GM23338 (cell line): Measurements from ENCODE around the gene SGCB. TPM values are rescaled to one million over a fixed set of nuclear protein-coding genes. Genes with fewer than 3 reads are reported as not detected.

Source experiments
- ATAC-seq: fragments of 200-7000 bp; cut with Tn5 transposase; 3 replicates; pipeline ENCODE4 v1.9.1; 2020
- DNase-seq: peaks from one replicate; pipeline ENCODE4 v3.0.0-alpha.2; 2015; ENCODE audit warnings: low spot score
- H2AFZ ChIP-seq: fragments of 200-600 bp; sonication (generic); 2 replicates; pipeline ENCODE4 v1.8.0; 2016; ENCODE audit warnings: antibody characterized with exemption, mild to moderate bottlenecking, moderate library complexity
- H3F3A ChIP-seq: fragments of 200-600 bp; sonication (generic); replicated peaks from 2 replicates; pipeline ENCODE4 v1.8.0; 2017; ENCODE audit warnings: antibody characterized with exemption, mixed run types, low read depth
- H3K27ac ChIP-seq: fragments of 200-600 bp; sonication (generic); 2 replicates; pipeline ENCODE4 v1.6.1; 2016; ENCODE audit warnings: low read depth
- H3K27me3 ChIP-seq: fragments of 200-600 bp; sonication (generic); 2 replicates; pipeline ENCODE4 v1.8.0; 2016; ENCODE audit warnings: mild to moderate bottlenecking, mixed run types, moderate library complexity; ENCODE audit not compliant: insufficient read depth
- H3K36me3 ChIP-seq: fragments of 200-600 bp; sonication (generic); 2 replicates; pipeline ENCODE4 v1.8.0; 2016; ENCODE audit warnings: mild to moderate bottlenecking; ENCODE audit not compliant: insufficient read depth
- H3K4me1 ChIP-seq: fragments of 200-600 bp; sonication (generic); 2 replicates; pipeline ENCODE4 v1.8.0; 2016; ENCODE audit warnings: mild to moderate bottlenecking, moderate library complexity; ENCODE audit not compliant: insufficient read depth
- H3K4me2 ChIP-seq: fragments of 200-600 bp; sonication (generic); 2 replicates; pipeline ENCODE4 v1.7.1; 2017; ENCODE audit warnings: mixed run types
- H3K4me3 ChIP-seq: fragments of 200-600 bp; sonication (generic); 2 replicates; pipeline ENCODE4 v1.6.1; 2016; ENCODE audit warnings: mixed run types
- H3K79me2 ChIP-seq: fragments of 200-600 bp; sonication (generic); replicated peaks from 2 replicates; pipeline ENCODE4 v1.8.0; 2017; ENCODE audit warnings: mild to moderate bottlenecking; ENCODE audit not compliant: insufficient read depth
- H3K9me2 ChIP-seq: fragments of 200-600 bp; sonication (generic); 2 replicates; pipeline ENCODE4 v1.8.0; 2017; ENCODE audit not compliant: insufficient read depth
- H4K20me1 ChIP-seq: fragments of 200-600 bp; sonication (generic); replicated peaks from 2 replicates; pipeline ENCODE4 v1.8.0; 2017; ENCODE audit warnings: mild to moderate bottlenecking; ENCODE audit not compliant: insufficient read depth
- H3K27ac Mint-ChIP-seq: 2 replicates; pipeline ENCODE4 v1.8.0; 2020; ENCODE audit warnings: inconsistent platforms, mild to moderate bottlenecking, moderate library complexity, mixed read lengths
- H3K27me3 Mint-ChIP-seq: 3 replicates; pipeline ENCODE4 v1.8.0; 2022; ENCODE audit warnings: low read depth, mild to moderate bottlenecking, moderate library complexity, mixed read lengths, inconsistent platforms; ENCODE audit not compliant: insufficient read depth, poor library complexity
- H3K36me3 Mint-ChIP-seq: 3 replicates; pipeline ENCODE4 v1.8.0; 2021; ENCODE audit warnings: low read depth, mild to moderate bottlenecking, inconsistent platforms, moderate library complexity, mixed read lengths
- H3K4me1 Mint-ChIP-seq: 3 replicates; pipeline ENCODE4 v1.8.0; 2020; ENCODE audit warnings: mild to moderate bottlenecking, inconsistent platforms, mixed read lengths
- H3K4me3 Mint-ChIP-seq: 3 replicates; pipeline ENCODE4 v1.8.0; 2021; ENCODE audit warnings: moderate library complexity, mild to moderate bottlenecking, inconsistent platforms, mixed read lengths
- H3K9me3 Mint-ChIP-seq: 3 replicates; pipeline ENCODE4 v1.8.0; 2020; ENCODE audit warnings: moderate library complexity, mild to moderate bottlenecking, inconsistent platforms, mixed read lengths
- CREB1 ChIP-seq: fragments of 250-450 bp; sonication (Bioruptor Pico); IDR thresholded peaks from 2 replicates; pipeline ENCODE4 v1.5.0; 2020; ENCODE audit warnings: low read depth, mild to moderate bottlenecking, moderate library complexity
- CTCF ChIP-seq, 2 experiments: fragments of 200-600 bp in 1 of 2; sonication (generic) in 1 of 2; conservative IDR thresholded peaks; 2 replicates each; pipeline versions ENCODE4 v1.5.1 to v1.6.1; 2016 to 2017; ENCODE audit warnings: antibody characterized with exemption in 2 of 2, low read depth in 2 of 2, mild to moderate bottlenecking in 2 of 2, moderate library complexity in 1 of 2
- EZH2 ChIP-seq: fragments of 200-600 bp; sonication (generic); IDR thresholded peaks from one replicate; pipeline ENCODE4 v1.8.0; 2017; ENCODE audit warnings: antibody characterized with exemption, mild to moderate bottlenecking, low read depth; ENCODE audit not compliant: unreplicated experiment
- ZNF114 ChIP-seq: fragments of 250-450 bp; sonication (Bioruptor Pico); IDR thresholded peaks from 2 replicates; pipeline ENCODE4 v1.5.0; 2020; ENCODE audit warnings: mild to moderate bottlenecking, moderate library complexity
- polyA plus RNA-seq: library from polyadenylated mRNA; unstranded; fragments of >200 nt; fragmentation: Nextera tagmentation; extraction: Ambion mirVana; gene quantifications from 2 replicates; pipeline ENCODE4 v1.2.1, GENCODE V29; 2016
- total RNA-seq: library from RNA; depleted of rRNA; stranded (reverse); fragments of >200 nt; shearing (Covaris generic); gene quantifications from 2 replicates; pipeline ENCODE4 v1.2.3, GENCODE V29; 2014
- TF ChIP-seq, protein P1 (sequence below): fragments of 250-450 bp; sonication (Bioruptor Pico); IDR thresholded peaks from 2 replicates; pipeline ENCODE4 v1.5.0; 2020; ENCODE audit warnings: mild to moderate bottlenecking, moderate library complexity
- TF ChIP-seq, protein P2 (sequence below): IDR thresholded peaks from 2 replicates; pipeline ENCODE4 v1.6.1; 2016; ENCODE audit warnings: antibody characterized with exemption

SGCB gene
- total and polyA plus RNA-seq, 2 experiments from 2014 or later: 11.8 to 19.6 TPM

DNA sequence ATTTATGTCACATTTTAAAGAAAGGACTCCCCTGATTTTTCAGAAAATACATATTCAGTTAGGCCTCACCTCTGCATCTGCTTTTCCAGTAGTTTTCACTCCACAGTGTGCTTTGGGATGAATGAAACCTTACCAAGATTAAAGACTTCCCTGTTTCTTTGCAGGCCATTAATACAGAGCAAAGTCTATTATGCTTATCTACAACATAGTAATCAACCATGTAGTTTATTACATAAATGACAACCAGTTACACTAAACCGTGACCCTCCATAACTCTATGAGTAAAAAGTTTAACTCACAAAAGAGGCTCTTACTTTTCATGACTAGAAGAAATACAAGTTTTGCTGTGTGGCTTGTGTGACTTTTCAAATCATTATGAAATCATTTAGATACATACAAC is 20.3 kb downstream of the SGCB start:
- Mint-ChIP-seq H3K4me3 (no peak overlapping the region), H3K9me3 (no peaks in the 10 kb centered on the region), H3K36me3 (0 out of 3 replicates have a peak, but pooled peaks cover 4% of the 10 kb centered on the region), H3K27me3 (no peaks in the 10 kb centered on the region), H3K27ac (no peak overlapping the region), H3K4me1 (peaks cover 5% of the 10 kb centered on the region; the same call in 2 of the 3 replicates)
- no peaks in the 10 kb centered on the region for H3K36me3 ChIP-seq
- no peaks in the 10 kb centered on the region for H3F3A ChIP-seq
- H3K79me2 ChIP-seq: no peaks in the 10 kb centered on the region
- no peak overlapping the region for H3K4me2 ChIP-seq
- H3K9me2 ChIP-seq: no peaks in the 10 kb centered on the region
- TF ChIP-seq CREB1 (CRISPR knock-in tag) (no peak), EZH2 (no peak), CTCF (conservative IDR thresholded peaks at IDR 0.05; ENCODE audit: low read depth in 2 of 2) (no peak), ZNF114 (CRISPR knock-in tag) (no peak)
- TF ChIP-seq, protein P1, sequence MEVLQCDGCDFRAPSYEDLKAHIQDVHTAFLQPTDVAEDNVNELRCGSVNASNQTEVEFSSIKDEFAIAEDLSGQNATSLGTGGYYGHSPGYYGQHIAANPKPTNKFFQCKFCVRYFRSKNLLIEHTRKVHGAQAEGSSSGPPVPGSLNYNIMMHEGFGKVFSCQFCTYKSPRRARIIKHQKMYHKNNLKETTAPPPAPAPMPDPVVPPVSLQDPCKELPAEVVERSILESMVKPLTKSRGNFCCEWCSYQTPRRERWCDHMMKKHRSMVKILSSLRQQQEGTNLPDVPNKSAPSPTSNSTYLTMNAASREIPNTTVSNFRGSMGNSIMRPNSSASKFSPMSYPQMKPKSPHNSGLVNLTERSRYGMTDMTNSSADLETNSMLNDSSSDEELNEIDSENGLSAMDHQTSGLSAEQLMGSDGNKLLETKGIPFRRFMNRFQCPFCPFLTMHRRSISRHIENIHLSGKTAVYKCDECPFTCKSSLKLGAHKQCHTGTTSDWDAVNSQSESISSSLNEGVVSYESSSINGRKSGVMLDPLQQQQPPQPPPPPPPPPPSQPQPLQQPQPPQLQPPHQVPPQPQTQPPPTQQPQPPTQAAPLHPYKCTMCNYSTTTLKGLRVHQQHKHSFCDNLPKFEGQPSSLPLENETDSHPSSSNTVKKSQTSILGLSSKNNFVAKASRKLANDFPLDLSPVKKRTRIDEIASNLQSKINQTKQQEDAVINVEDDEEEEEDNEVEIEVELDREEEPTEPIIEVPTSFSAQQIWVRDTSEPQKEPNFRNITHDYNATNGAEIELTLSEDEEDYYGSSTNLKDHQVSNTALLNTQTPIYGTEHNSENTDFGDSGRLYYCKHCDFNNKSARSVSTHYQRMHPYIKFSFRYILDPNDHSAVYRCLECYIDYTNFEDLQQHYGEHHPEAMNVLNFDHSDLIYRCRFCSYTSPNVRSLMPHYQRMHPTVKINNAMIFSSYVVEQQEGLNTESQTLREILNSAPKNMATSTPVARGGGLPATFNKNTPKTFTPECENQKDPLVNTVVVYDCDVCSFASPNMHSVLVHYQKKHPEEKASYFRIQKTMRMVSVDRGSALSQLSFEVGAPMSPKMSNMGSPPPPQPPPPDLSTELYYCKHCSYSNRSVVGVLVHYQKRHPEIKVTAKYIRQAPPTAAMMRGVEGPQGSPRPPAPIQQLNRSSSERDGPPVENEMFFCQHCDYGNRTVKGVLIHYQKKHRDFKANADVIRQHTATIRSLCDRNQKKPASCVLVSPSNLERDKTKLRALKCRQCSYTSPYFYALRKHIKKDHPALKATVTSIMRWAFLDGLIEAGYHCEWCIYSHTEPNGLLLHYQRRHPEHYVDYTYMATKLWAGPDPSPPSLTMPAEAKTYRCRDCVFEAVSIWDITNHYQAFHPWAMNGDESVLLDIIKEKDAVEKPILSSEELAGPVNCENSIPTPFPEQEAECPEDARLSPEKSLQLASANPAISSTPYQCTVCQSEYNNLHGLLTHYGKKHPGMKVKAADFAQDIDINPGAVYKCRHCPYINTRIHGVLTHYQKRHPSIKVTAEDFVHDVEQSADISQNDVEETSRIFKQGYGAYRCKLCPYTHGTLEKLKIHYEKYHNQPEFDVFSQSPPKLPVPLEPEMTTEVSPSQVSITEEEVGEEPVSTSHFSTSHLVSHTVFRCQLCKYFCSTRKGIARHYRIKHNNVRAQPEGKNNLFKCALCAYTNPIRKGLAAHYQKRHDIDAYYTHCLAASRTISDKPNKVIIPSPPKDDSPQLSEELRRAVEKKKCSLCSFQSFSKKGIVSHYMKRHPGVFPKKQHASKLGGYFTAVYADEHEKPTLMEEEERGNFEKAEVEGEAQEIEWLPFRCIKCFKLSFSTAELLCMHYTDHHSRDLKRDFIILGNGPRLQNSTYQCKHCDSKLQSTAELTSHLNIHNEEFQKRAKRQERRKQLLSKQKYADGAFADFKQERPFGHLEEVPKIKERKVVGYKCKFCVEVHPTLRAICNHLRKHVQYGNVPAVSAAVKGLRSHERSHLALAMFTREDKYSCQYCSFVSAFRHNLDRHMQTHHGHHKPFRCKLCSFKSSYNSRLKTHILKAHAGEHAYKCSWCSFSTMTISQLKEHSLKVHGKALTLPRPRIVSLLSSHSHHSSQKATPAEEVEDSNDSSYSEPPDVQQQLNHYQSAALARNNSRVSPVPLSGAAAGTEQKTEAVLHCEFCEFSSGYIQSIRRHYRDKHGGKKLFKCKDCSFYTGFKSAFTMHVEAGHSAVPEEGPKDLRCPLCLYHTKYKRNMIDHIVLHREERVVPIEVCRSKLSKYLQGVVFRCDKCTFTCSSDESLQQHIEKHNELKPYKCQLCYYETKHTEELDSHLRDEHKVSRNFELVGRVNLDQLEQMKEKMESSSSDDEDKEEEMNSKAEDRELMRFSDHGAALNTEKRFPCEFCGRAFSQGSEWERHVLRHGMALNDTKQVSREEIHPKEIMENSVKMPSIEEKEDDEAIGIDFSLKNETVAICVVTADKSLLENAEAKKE (CRISPR knock-in tag): no peak
- TF ChIP-seq, protein P2, sequence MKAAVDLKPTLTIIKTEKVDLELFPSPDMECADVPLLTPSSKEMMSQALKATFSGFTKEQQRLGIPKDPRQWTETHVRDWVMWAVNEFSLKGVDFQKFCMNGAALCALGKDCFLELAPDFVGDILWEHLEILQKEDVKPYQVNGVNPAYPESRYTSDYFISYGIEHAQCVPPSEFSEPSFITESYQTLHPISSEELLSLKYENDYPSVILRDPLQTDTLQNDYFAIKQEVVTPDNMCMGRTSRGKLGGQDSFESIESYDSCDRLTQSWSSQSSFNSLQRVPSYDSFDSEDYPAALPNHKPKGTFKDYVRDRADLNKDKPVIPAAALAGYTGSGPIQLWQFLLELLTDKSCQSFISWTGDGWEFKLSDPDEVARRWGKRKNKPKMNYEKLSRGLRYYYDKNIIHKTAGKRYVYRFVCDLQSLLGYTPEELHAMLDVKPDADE: no peak
- H3K27me3 ChIP-seq: no peaks in the 10 kb centered on the region
- no peaks in the 10 kb centered on the region for H3K4me1 ChIP-seq
- DNase-seq: no peak
- no peak overlapping the region for H3K27ac ChIP-seq
- no peak overlapping the region for H2AFZ ChIP-seq
- H4K20me1 ChIP-seq: no peaks in the 10 kb centered on the region
- ATAC-seq: no peak
- no peak overlapping the region for H3K4me3 ChIP-seq
